HG02938 (cell line): ENCODE results near the gene ERP44.
"Not testable (repeated sequence)": the region's sequence is repeated elsewhere in the genome, so short reads cannot be mapped to it uniquely, and the experiment has no call there.

ENCODE experiments used
- ATAC-seq: cut with Tn5 transposase; IDR thresholded peaks from one replicate; pipeline ENCODE4 v1.9.1; 2021; ENCODE audit warnings: mild to moderate bottlenecking, moderate library complexity; ENCODE audit not compliant: unreplicated experiment

ERP44 gene

GRCh38 chr9:100019541-100019940 lies 79.3 kb downstream of the ERP44 start:
- no peak for ATAC-seq

GRCh38 chr9:100014846-100015245 lies 84.0 kb downstream of the ERP44 start:
- ATAC-seq = no peak

GRCh38 chr9:100013573-100013972 lies 85.2 kb downstream of the ERP44 start:
- no peak for ATAC-seq

DNA sequence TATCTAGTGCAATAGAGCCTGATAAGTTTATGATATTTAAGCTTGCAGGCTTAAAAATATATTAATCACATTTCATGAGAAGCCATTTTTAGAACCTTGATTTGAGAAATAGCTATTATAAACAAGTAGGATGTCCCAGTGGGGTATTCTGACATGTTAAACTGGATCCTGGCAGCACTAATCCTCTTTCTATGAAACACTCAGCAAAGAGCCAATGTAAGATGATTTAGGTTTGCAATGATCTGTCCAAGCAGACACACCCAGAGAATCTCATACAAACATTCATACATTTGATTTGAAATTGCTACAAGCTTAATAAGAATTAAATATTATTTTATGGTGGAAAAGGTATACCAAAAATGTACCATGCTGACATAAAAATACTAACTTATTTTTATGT lies 86.5 kb downstream of the ERP44 start:
- ATAC-seq = no peak

GRCh38 chr9:100011062-100011681 lies 87.6 kb downstream of the ERP44 start:
- ATAC-seq = no peak

DNA sequence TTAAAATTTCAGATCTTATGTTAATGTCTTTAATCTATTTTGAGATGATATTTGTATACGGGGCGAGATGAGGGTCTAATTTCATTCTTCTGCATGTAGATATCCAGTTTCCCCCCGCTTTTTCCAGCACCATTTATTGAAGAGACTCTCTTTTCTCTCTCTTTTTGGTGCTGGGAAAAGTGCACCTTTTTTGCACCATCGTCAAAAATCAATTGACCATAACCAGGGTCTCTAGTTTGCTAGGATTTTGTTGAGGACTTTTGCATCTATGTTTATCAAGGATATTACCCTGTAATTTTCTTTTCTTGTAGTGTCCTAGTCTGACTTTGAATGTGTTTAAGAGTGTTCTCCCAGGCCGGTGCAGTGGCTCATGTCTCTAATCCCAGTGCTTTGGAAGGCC lies 99.0 kb downstream of the ERP44 start:
- ATAC-seq = no peak

DNA sequence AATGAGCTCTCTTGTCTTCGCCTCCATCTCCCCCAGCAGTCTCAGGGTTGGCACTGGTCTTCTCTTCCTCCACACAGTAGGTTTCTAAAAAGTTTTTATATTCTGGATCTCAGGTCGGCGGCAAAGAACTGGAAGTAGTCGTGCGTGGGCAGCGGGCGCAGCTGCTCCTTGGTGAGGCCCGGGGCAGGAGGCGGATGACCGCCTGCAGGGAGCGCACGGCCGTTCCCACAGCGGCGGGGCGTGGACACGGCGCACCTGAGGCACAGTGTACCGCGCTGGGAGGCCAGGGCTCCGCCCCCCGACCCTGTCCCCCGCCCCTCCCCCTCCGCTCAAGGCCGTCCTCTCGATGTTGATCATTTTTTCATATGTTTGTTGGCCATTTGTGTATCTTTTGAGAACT lies 99.9 kb downstream of the ERP44 start:
- no peak for ATAC-seq

DNA sequence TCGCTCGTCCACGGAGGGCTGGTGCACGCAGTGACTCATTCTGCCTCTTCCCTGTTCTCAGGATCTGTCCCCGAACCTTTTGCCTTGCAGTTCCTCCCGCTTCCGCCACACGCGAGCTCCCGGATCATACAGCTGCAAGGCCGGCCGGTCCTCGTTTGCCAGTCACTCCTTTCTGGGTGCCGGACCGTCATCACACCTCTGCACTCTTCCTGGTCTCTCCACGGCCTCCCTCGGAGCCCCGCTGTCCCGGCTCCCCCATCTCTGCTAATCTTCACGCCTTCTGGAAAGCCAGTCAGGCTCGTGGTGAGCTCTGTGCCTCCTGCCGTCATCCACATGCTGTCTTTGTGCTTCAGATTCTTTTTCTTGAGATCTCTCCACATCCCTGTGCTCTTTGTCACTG lies 100.5 kb downstream of the ERP44 start:
- no peak for ATAC-seq

GRCh38 chr9:99990508-99990907 lies 108.3 kb downstream of the ERP44 start:
- ATAC-seq = not testable (repeated sequence)

DNA sequence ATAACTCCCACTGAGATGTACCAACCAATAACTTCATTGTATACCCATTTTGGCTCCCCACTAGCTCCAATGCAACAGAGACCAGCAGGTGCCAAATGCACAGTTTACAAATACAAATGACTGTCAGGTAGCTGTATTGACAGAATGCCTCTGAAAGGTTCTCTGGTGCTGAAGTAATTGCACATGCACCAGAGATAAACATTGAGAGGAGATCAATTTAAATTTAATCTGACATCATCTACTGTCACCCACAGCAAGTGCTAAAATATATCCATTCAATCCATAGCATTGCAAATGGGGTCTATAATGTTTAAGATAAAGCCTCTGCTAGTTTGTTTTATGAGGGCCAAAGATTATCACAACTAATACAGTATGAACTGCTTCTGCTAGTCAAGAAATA lies 112.2 kb downstream of the ERP44 start:
- ATAC-seq = no peak

DNA sequence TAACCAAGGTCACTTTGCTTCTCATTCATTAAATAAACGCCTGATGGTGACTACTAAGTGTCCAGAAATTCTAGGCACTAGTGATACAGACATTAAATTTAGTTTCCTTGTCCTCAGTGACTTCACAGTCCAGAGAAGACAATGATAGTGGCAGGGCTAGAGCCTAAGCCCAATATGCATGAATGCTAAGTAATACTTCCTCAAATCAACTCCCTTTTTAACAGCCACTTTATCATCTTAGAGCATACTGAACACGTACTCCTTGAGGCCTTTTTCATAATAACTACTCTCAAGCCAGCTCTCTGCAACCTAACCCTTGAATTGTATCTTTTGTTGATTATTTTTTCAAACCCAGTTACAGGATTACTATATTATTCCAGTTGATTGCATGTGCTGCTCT lies 118.2 kb downstream of the ERP44 start:
- no peak for ATAC-seq

- no peak for ATAC-seq
Measured at GRCh38 chr9:99978221-99978620, 120.6 kb downstream of the ERP44 start.

- ATAC-seq = no peak
Measured at GRCh38 chr9:99977033-99977792, 121.6 kb downstream of the ERP44 start.

DNA sequence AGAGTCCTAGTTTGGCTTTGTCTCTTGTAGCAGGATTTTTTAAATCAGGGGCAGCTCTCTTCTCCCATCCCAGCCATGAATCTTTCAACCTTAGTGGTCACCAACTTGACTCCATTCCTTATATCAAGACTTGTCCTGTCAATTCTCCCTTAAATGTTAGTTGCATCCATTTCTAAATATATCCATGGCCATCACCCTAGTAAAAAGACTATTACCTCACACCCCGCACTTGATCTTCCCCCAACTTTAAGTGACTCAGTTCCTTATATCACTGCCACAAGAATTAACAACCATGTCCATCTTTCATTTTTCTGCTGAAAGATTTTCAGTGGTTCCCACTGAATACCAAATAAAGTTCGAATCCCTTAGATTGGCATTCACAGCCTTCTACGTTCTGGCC lies 125.3 kb downstream of the ERP44 start:
- ATAC-seq = no peak

DNA sequence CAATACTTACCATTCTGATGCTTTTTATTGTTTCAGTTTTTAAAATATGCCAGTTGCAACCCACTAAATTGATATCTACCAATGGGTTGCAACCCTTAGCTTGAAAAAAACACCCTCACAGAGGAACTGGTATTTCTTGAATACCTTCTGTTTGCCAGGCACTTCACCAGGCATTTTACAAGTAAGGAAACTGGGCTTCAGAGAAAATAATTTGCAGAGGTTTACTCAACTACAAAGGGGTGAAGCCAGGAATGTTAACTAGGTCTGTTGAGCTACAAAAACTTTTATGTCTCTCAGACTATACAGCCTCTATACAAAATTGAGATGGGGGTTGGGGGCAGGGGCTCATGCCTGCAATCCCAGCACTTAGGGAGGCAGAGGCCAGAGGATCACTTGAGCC lies 127.4 kb downstream of the ERP44 start:
- no peak for ATAC-seq

DNA sequence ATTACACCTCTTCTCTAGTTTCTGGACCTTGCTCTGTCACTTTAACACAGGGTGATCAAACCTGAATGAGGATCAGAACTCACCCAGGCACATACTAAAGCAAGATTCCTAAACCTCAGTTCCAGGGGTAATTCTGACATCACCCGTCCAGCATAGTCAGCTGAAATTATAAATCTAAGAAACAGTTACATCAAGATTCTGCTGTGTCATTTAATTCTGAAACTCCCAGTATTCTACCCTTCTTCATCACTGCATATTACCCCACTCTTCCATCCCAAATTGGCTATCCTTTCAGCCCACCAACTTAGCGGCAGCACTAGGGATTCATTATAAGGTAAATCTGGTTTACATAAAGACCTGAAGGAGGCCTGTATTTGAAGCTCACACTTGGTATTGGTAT lies 128.3 kb downstream of the ERP44 start:
- ATAC-seq = no peak

DNA sequence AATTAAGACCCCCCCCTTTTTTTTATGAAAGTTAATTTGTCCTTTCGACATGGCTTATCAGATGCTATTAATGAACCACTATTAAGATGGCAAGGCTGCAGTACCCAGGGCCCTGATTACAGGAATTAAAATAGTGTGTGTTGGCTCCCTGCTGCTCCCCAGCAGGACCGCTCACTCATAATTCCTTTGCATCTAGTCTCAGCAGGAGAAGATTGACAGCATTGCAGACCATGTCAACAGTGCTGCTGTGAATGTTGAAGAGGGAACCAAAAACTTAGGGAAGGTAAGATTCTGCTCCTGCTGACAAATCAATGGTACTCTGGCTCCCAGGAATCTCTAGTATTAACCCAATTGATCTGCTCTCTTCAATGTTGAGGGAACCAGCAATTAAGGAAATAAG lies 131.3 kb downstream of the ERP44 start:
- no peak for ATAC-seq

DNA sequence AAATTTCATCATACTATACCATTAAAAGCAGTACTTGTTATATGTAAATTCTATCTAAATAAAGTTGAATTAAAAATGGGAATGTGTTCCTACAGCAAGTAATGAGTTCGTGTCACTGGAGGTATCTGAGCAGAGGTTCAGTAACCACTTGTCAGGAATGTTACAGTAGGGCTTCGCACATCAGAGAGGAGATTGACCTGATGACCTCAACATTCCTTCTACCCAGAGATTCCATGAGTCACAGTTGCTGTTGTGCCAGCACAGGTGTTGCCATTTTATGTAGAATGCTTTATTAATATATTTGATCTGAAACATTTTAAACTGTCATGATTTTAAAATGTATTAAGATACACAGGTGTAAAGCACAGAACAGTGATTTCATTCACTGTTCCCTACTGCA lies 132.1 kb downstream of the ERP44 start:
- no peak for ATAC-seq

DNA sequence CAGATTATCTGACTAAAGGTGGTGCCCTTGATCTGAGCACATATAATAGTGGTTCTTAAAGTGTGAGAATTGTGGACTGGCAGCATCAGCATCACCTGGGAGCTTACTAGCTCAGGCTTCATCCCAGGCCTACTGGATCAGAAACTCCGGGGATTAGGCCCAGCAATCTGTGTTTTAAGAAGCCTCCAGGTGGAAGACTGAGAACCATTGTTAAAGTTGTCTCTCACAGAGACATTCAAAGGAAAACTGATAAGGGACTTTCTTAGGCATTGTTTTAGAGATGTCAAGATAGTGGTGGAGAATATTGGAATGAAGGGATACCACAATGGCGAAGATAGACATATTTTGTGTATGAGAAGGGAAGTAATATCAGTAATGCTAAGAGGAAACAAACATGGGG lies 132.8 kb downstream of the ERP44 start:
- no peak for ATAC-seq

GRCh38 chr9:99964336-99964735 lies 134.5 kb downstream of the ERP44 start:
- ATAC-seq = no peak

DNA sequence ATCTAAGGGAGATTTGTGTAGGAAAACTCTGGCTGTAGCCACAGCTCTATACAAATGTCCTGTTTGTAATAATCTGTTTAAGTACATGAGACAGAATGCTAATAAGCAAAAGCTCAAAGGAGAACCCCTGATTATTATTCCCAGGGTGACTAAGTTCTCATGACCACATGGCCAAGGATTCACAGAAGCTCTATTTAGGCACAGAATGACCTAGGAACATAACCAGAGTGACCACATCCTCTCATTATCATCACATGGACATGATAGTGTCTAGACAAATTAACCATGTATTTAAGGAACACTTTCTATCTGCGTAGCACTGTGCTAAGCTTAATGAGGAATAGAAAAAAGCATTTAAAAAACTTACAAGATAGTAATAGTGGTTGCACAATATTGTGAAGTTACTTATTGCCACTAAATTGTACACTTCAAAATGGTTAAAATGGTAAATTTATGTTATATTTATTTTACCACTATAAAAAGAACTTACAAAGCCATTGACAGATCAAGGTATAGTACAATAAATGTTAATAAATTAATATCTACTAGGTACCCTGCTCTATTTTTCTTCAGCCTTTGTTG lies 136.0 kb downstream of the ERP44 start:
- ATAC-seq = no peak

- no peak for ATAC-seq
Measured at GRCh38 chr9:99955606-99956005, 143.2 kb downstream of the ERP44 start.
